Esophagus squamous epithelium (tissue), 4 donors: Measurements from ENCODE around the gene CCR9.

Experiments
- POLR2A ChIP-seq, 4 donors: fragments of 450-650 bp; IDR thresholded peaks; one replicate each; pipeline ENCODE4 v1.6.1; 2017; ENCODE audit warnings: antibody characterized with exemption in 4 of 4, mild to moderate bottlenecking in 4 of 4, moderate library complexity in 3 of 4
- TF ChIP-seq, protein P1 (sequence below), 6 experiments: fragments of 450-650 bp in 4 of 6; fragments of 200-600 bp in 2 of 6; sonication (generic) in 2 of 6; IDR thresholded peaks; one replicate each; pipeline ENCODE4 v1.5.1; 2016 to 2019; ENCODE audit warnings: antibody characterized with exemption in 6 of 6, mild to moderate bottlenecking in 4 of 6, moderate library complexity in 4 of 6

DNA sequence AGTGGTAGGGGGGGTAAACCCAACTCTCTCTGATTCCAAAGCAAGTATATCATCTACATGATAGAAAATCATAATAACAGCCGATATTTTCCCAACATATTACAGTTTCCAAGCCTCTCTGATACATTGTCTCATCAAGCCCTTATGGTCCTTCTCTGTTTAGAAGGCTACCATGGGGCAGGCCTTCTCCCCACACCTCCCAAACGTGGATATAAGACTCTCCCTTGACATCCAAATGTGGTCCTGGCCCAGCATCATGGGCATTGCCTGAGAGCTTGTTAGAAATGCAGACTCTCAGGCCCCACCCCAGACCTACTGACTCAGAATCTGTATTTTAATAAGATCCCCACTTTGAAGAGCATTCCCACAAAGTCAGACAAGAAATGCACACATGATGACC lies 17.7 kb upstream of the CCR9 start:
- TF ChIP-seq, protein P1, sequence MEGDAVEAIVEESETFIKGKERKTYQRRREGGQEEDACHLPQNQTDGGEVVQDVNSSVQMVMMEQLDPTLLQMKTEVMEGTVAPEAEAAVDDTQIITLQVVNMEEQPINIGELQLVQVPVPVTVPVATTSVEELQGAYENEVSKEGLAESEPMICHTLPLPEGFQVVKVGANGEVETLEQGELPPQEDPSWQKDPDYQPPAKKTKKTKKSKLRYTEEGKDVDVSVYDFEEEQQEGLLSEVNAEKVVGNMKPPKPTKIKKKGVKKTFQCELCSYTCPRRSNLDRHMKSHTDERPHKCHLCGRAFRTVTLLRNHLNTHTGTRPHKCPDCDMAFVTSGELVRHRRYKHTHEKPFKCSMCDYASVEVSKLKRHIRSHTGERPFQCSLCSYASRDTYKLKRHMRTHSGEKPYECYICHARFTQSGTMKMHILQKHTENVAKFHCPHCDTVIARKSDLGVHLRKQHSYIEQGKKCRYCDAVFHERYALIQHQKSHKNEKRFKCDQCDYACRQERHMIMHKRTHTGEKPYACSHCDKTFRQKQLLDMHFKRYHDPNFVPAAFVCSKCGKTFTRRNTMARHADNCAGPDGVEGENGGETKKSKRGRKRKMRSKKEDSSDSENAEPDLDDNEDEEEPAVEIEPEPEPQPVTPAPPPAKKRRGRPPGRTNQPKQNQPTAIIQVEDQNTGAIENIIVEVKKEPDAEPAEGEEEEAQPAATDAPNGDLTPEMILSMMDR (IDR thresholded peaks at IDR 0.05) = no peak
- no peak for TF ChIP-seq POLR2A (IDR thresholded peaks at IDR 0.05)
